ENCODE results near the gene SCUBE1. TPM values are rescaled to one million over a fixed set of nuclear protein-coding genes. Genes with fewer than 3 reads are reported as not detected.

SCUBE1 gene
- total RNA-seq, 2 experiments from 2014 or later, result not detected

GRCh38 chr22:43293655-43294392, 49.3 kb downstream of the SCUBE1 start:
- ChIA-PET POLR2A (no interaction called here), CTCF (ENCODE audit: unreplicated experiment) (no interaction called here)
- no peaks in the 10 kb centered on the region for H3K9me2 ChIP-seq (ENCODE audit: insufficient read depth, low read length)
- H3K9me3 ChIP-seq (ENCODE audit: low read length), result no peaks in the 10 kb centered on the region
- no peak for DNase-seq (ENCODE audit: low spot score)
- no peaks in the 10 kb centered on the region for H3K36me3 ChIP-seq (ENCODE audit: insufficient read depth, low read length)
- no peak overlapping the region for H3K4me3 ChIP-seq (ENCODE audit: low read depth, low read length, poor library complexity, severe bottlenecking)
- no TSS peak for BruUV-seq (replicated peaks)
- H3K4me1 ChIP-seq (ENCODE audit: insufficient read depth, low read length, poor library complexity, severe bottlenecking), result no peaks in the 10 kb centered on the region
- H2AFZ ChIP-seq (ENCODE audit: low read length), result no peak overlapping the region
- intact Hi-C loops (cut with micrococcal nuclease; ENCODE audit: unreplicated experiment), result no loop called here
- H3K27ac ChIP-seq (ENCODE audit: low read depth, low read length, poor library complexity, severe bottlenecking), result no peak overlapping the region
- TF ChIP-seq EZH2phosphoT487 (IDR thresholded peaks at IDR 0.05; ENCODE audit: borderline replicate concordance, low read depth, low read length) (no peak), CTCF (conservative IDR thresholded peaks at IDR 0.05; ENCODE audit: low read length) (no peak)
- H3K79me2 ChIP-seq (ENCODE audit: insufficient read depth, low read depth, low read length), result no peaks in the 10 kb centered on the region
- H3K4me2 ChIP-seq (ENCODE audit: low read length), result no peak overlapping the region
- H4K20me1 ChIP-seq (ENCODE audit: insufficient read depth, low read length), result no peaks in the 10 kb centered on the region

GRCh38 chr22:43293259-43293654, 49.9 kb downstream of the SCUBE1 start:
- ChIA-PET POLR2A (no interaction called here), CTCF (ENCODE audit: unreplicated experiment) (no interaction called here)
- Histone ChIP-seq H3K27ac (ENCODE audit: low read depth, low read length, poor library complexity, severe bottlenecking) (no peak overlapping the region), H3K4me3 (ENCODE audit: low read depth, low read length, poor library complexity, severe bottlenecking) (no peak overlapping the region), H3K4me1 (ENCODE audit: insufficient read depth, low read length, poor library complexity, severe bottlenecking) (no peaks in the 10 kb centered on the region), H3K9me3 (ENCODE audit: low read length) (no peaks in the 10 kb centered on the region), H3K36me3 (ENCODE audit: insufficient read depth, low read length) (no peaks in the 10 kb centered on the region), H2AFZ (ENCODE audit: low read length) (no peak overlapping the region), H4K20me1 (ENCODE audit: insufficient read depth, low read length) (no peaks in the 10 kb centered on the region), H3K9me2 (ENCODE audit: insufficient read depth, low read length) (no peaks in the 10 kb centered on the region), H3K79me2 (ENCODE audit: insufficient read depth, low read depth, low read length) (no peaks in the 10 kb centered on the region), H3K4me2 (ENCODE audit: low read length) (no peak overlapping the region)
- DNase-seq (ENCODE audit: low spot score), result no peak
- BruUV-seq (replicated peaks), result no TSS peak
- TF ChIP-seq CTCF (conservative IDR thresholded peaks at IDR 0.05; ENCODE audit: low read length), result no peak
- TF ChIP-seq EZH2phosphoT487 (IDR thresholded peaks at IDR 0.05; ENCODE audit: borderline replicate concordance, low read depth, low read length), result no peak
- intact Hi-C loops (cut with micrococcal nuclease; ENCODE audit: unreplicated experiment), result no loop called here

- CTCF ChIA-PET (ENCODE audit: unreplicated experiment), result interaction anchor here (0.6 kb wide), 1 partner anchor 10 kb away, joined by 5 read pairs; no protein-coding TSS in a partner anchor
- POLR2A ChIA-PET, result no interaction called here
- H3K36me3 ChIP-seq (ENCODE audit: insufficient read depth, low read length), result no peaks in the 10 kb centered on the region
Observed at GRCh38 chr22:43292630-43293018, 50.5 kb downstream of the SCUBE1 start.

More at GRCh38 chr22:43292630-43293018, 50.5 kb downstream of the SCUBE1 start:
- no peak overlapping the region for H3K4me3 ChIP-seq (ENCODE audit: low read depth, low read length, poor library complexity, severe bottlenecking)
- no peaks in the 10 kb centered on the region for H4K20me1 ChIP-seq (ENCODE audit: insufficient read depth, low read length)
- no peaks in the 10 kb centered on the region for H3K79me2 ChIP-seq (ENCODE audit: insufficient read depth, low read depth, low read length)
- H3K9me3 ChIP-seq (ENCODE audit: low read length), result no peaks in the 10 kb centered on the region
- no peak overlapping the region for H2AFZ ChIP-seq (ENCODE audit: low read length)
- no peak overlapping the region for H3K4me2 ChIP-seq (ENCODE audit: low read length)
- no peak overlapping the region for H3K27ac ChIP-seq (ENCODE audit: low read depth, low read length, poor library complexity, severe bottlenecking)
- TF ChIP-seq CTCF (conservative IDR thresholded peaks at IDR 0.05; ENCODE audit: low read length) (no peak), EZH2phosphoT487 (IDR thresholded peaks at IDR 0.05; ENCODE audit: borderline replicate concordance, low read depth, low read length) (no peak)
- no TSS peak for BruUV-seq (replicated peaks)
- DNase-seq (ENCODE audit: low spot score), result no peak
- H3K9me2 ChIP-seq (ENCODE audit: insufficient read depth, low read length), result no peaks in the 10 kb centered on the region
- intact Hi-C loops (cut with micrococcal nuclease; ENCODE audit: unreplicated experiment), result no loop called here
- H3K4me1 ChIP-seq (ENCODE audit: insufficient read depth, low read length, poor library complexity, severe bottlenecking), result no peaks in the 10 kb centered on the region
